ENCODE data around the gene ZNF776.
"Not testable (repeated sequence)": the region's sequence is repeated elsewhere in the genome, so short reads cannot be mapped to it uniquely, and the experiment has no call there.

The ZNF776 gene

GRCh38 chr19:57746580-57747471 is at the start of gene ZNF776:
ZNF776 (plus strand) TSS chr19:57746815; CDS start chr19:57747059, 244 bp downstream.
- peak; percentile 65 to 66 for DNase-seq (ENCODE audit: low read depth in 2 of 2)

DNA sequence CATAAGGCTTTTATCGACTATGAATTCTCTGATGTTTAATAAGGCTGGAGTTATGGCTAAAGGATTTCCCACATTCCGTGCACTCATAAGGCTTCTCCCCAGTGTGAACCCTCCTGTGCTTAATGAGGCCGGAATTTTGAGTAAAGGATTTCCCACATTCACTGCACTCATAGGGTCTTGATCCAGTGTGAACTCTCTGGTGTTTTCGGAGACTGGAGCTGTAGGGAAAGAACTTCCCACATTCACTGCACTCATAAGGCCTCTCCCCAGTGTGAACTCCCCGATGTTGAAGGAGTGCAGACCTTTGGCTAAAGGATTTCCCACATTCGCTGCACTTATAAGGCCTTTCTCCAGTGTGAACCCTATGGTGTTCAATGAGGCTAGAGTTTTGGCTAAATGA is 45.0 kb upstream of the ZNF776 start:
- no peak for DNase-seq (ENCODE audit: low read depth in 2 of 2)

- no peak for DNase-seq (ENCODE audit: low read depth in 2 of 2)
These were observed 40.3 kb upstream of the ZNF776 start for GRCh38 chr19:57706346-57706745.

DNA sequence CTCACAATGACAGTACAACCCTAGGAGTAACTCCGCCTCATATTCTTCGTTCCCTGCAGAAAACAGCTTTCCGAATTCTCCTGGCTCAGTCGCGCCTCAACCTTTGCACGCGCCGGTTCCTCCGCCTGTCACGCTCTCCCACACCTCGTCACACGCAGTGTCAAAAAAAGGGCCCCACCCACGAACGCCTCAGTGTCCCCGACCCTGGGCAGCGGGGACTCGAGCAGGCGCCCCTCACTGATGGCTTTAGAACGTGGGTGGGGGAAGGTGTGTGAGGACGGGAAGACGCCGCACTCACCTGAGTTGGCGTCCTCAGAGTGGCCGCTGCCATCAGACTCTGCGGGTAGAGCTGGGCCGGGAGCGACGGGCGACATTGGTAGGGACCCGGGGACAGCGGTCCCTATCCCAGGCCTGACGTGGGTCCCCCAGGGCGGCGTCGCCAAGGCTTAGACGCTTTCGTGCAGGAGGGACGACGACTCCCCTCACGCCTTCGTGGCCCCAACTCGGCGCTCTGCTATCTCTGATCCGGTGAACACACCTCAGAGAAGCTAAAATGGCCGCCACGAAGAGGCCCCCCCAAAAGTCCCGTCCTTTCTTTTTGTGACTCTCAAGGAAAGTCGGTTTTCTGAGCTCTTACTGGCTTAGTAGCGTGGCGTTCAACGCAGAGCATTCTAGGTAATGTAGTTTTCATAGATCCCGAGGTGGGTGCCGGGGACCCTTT is 37.8 kb upstream of the ZNF776 start, which contains the start of gene ZNF154:
Gene ZNF154, minus strand, starts transcription at position 564 of the 721 bp plus-strand sequence. Its CDS starts 233 bp downstream, at position 331.
- DNase-seq (ENCODE audit: low read depth in 2 of 2): no peak

DNA sequence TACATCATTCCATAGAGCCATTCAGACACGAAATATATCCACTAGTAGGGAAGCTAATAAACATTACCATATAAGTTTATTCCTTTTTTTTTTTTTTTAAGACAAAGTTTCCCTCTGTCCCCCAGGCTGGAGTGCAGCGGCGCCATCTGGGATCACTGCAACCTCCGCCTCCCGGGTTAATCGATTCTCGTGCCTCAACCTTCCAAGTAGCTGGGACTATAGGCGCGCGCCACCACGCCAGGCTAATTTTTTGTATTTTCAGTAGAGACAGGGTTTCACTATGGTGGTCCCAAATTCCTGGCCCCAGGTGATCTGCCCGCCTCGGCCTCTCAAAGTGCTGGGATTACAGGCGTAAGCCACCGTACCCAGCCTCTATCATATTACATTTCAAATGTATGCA is 37.0 kb upstream of the ZNF776 start:
- no peak for DNase-seq (ENCODE audit: low read depth in 2 of 2)

DNA sequence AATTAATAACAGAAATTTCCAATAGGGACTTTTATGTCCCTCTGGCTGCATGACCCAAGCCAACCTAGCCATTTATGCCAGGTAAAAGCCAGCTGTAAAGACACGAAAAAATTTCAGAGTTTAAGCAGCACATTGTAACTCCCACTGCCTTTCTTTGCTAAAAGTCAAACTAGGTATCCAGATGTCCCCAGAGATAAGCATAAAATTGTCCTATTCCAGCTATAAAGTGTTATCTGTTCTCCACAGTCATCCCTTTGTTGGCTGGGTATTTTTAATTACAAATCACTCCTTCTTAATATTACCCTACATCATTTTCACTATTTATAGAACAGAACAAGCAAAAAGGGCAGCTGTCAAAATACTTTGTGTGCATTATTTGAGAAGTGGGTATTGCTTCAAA is 34.4 kb upstream of the ZNF776 start:
- no peak for DNase-seq (ENCODE audit: low read depth in 2 of 2)

GRCh38 chr19:57719424-57719823 is 27.2 kb upstream of the ZNF776 start:
- DNase-seq (ENCODE audit: low read depth in 2 of 2): no peak

GRCh38 chr19:57719901-57720519 is 26.6 kb upstream of the ZNF776 start:
- no peak for DNase-seq (ENCODE audit: low read depth in 2 of 2)

DNA sequence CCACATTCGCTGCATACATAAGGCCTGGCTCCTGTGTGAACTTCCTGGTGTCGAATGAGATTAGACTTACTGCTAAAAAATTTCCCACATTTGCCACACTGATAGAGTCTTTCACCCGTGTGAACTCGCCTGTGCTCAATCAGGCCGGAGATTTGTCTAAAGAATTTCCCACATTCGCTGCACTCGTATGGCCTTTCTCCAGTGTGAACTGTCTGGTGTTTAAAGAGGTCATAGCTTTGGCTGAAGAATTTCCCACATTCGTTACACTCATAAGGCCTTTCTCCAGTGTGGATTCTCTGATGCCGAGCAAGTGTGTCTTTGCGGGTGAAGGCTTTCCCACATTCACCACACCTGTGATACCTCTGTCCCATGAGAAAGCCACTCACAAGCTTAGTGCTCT is 25.7 kb upstream of the ZNF776 start:
- DNase-seq (ENCODE audit: low read depth in 2 of 2): no peak

- DNase-seq (ENCODE audit: low read depth in 2 of 2): peak in 1 of 2 experiments; percentile 25
These were observed 8.3 kb upstream of the ZNF776 start for GRCh38 chr19:57738320-57738719.

DNA sequence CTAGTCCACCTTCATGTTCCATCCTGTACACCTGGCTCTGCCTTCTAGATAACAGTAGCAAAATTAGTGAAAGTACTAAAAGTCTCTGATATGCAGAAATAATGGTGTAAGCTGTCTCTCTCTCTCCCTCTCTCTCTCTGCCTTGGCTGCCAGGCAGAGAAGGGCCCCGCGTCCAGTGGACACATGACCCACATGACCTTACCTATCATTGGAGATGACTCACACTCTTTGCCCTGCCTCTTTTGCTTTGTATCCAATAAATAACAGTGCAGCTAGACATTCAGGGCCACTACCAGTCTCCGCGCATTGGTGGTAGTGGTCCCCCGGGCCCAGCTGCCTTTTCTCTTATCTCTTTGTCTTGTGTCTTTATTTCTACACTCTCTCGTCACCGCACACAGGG is 7.8 kb upstream of the ZNF776 start:
- not testable (repeated sequence) for DNase-seq (ENCODE audit: low read depth in 2 of 2)

DNA sequence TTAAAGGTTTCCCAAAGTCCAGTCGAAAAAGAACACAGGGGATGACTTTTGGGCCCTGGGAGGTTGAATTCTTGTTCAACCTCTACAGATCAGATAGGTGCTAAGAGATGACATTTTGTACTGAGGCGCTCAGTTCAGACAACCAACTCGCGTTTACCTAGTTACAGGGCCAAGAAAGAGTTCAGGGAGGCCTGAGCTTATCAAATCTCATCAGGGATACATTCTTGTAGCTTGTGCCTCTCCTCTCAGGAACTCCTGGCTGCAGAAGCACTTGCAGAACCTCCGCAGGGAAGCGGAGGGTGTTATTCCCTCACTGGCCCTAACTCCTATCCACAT is 825 bp downstream of the ZNF776 start:
- no peak for DNase-seq (ENCODE audit: low read depth in 2 of 2)

DNA sequence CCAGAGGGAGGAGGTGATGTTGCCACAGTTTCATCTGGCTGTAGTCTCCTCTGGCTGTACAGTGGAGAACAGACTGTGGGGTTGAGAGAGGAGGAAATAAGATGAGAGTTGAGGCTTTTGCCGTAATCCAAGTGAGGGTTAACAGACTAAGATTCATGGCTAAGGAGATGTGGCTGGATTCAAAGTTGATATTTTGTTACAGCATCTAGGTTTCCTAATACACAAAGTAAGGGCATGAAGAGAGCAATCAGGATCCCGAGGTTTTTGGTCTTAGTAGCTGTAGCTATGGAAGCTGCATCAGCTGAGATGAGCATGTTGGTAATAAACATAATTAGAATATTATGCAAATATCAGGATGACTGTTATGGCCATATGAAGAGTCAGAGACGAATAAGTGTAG is 1.4 kb downstream of the ZNF776 start:
- no peak for DNase-seq (ENCODE audit: low read depth in 2 of 2)

DNA sequence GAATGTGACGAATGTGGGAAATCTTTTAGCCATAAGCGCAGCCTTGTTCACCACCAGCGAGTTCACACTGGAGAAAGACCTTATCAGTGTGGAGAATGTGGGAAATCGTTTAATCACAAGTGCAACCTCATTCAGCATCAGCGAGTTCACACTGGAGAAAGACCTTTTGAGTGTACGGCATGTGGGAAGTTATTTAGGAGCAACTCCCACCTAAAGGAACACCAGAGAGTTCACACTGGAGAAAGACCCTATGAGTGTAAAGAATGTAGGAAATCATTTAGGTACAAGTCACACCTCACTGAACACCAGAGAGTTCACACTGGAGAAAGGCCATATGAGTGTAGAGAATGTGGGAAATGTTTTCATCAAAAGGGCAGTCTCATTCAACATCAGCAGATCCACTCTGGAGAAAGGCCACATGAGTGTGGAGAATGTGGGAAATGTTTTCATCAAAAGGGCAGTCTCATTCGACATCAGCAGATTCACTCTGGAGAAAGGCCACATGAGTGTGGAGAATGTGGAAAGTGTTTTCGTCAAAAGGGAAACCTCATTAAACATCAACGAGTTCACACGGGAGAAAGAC is 7.6 kb downstream of the ZNF776 start:
- DNase-seq (ENCODE audit: low read depth in 2 of 2): no peak

DNA sequence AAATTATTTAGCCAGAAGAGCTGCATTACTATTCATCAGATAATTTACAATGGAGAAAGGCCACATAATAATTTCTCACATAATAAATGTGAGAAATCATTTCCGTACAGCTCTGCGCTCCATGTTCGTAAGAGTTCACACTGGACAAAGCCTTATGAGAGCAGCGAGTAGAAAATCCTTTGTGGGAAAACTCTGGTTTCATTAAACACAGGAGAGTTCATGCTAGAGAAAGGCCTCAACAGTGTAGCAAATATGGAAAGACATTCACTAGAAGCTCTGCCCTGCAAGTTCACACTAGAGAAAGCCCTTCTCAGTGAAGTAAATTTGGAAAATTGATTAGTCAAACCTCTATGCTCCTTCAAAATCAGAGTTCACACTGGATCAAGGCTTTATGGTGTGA is 8.4 kb downstream of the ZNF776 start:
- DNase-seq (ENCODE audit: low read depth in 2 of 2): no peak

DNA sequence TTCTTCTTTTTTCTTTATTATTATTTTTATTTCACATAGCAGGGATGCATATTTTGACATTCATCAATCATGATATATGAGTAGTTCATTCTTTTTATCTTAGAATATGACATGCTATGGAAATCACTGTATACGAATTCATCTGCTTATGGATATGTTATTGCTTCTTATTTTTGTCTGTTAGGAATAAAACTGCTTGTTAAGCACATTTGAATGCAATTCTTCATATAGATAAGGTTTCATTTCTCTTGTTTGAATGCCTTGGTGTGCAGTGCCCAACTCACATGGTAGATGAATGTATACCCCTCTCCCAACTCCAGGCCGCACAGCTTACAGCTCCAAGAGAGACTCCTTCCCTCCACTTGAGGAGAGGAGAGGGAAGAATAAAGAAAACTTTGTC is 11.3 kb downstream of the ZNF776 start:
- DNase-seq (ENCODE audit: low read depth in 2 of 2): no peak

DNA sequence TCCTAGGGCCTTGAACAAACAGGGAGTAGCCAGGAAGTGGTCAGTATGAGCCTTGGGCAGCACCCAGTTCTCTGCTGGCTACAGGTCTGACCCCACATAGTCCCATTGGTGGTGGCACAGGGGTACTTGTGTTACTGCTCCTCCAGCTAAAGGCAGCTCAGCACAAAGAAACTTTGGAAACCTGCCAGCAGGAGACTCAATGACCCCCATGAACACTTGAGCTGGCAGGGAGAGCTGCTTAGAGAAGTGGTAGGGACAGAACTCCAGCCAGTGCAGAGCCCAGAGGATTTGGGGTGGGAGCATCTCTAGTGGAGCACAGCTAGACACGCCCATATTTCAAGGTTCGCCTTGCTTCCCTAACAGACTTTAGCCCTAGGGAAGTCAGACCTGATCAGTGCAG is 12.5 kb downstream of the ZNF776 start:
- no peak for DNase-seq (ENCODE audit: low read depth in 2 of 2)

- peak; percentile 72 to 74 for DNase-seq (ENCODE audit: low read depth in 2 of 2)
These were observed 22.9 kb downstream of the ZNF776 start, which contains the start of gene ZNF586 for GRCh38 chr19:57769345-57770131. ZNF586 (plus strand) TSS chr19:57769676; CDS start chr19:57769843, 167 bp downstream.

- no peak for DNase-seq (ENCODE audit: low read depth in 2 of 2)
These were observed 24.8 kb downstream of the ZNF776 start for GRCh38 chr19:57771417-57771816.

GRCh38 chr19:57773488-57773887 is 26.9 kb downstream of the ZNF776 start:
- no peak for DNase-seq (ENCODE audit: low read depth in 2 of 2)

DNA sequence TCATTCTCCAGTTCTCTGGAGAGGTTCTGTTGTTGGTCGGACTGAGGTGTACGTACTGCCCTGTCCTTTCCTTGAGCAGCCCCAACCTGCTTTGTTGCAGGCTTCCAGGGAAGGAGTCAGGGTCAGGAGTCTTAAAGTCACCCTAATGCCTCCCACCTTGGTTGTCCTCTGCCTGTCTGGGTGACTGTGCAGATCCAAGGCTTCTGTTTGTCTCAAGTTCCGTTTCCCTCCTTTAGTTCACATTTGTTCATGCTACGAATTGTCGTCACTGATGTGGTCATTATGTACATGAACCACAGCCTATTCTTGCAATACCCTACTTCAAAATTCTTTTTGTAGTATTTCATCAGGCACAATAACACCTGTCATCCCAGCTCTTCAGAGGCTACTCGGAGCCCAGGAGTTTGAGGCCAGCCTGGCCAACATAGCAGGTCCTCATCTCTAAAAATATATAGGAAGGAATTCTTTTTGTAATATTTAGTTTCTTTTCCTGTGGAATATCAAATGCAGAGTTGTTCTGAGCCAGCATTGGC is 30.2 kb downstream of the ZNF776 start:
- DNase-seq (ENCODE audit: low read depth in 2 of 2): no peak
